Measurements from ENCODE around the gene RRAS2. TPM values are rescaled to one million over a fixed set of nuclear protein-coding genes. Genes with fewer than 3 reads are reported as not detected.

RRAS2 gene
- total and polyA plus RNA-seq, 2 experiments from 2014 or later = 50.7 to 72.9 TPM

GRCh38 chr11:14305649-14306048, 53.3 kb downstream of the RRAS2 start:
- Histone ChIP-seq H3K4me1 (ENCODE audit: insufficient read depth) (peaks cover 19% of the 10 kb centered on the region), H3K27me3 (no peaks in the 10 kb centered on the region), H3K36me3 (replicated peaks; ENCODE audit: insufficient read depth, low read depth) (no peaks in the 10 kb centered on the region), H3K4me3 (no peak overlapping the region), H3K9me3 (ENCODE audit: low read depth) (no peaks in the 10 kb centered on the region), H3K27ac (no peak overlapping the region), H3K79me2 (peaks cover 82% of the 10 kb centered on the region), H3K9me2 (replicated peaks; ENCODE audit: insufficient read depth) (no peaks in the 10 kb centered on the region), H4K20me1 (ENCODE audit: insufficient read depth, poor library complexity, severe bottlenecking) (peaks cover 11% of the 10 kb centered on the region), H2AFZ (no peak overlapping the region), H3K4me2 (no peak overlapping the region)
- DNase-seq (ENCODE audit: low spot score) = no peak
- 98% methylated on average over 7 of the region's 7 CpGs for WGBS (ENCODE audit: low lambda C conversion rate, missing lambda C conversion rate)
- TF ChIP-seq EZH2 (IDR thresholded peaks at IDR 0.05; ENCODE audit: borderline replicate concordance) = no peak
- TF ChIP-seq EZH2phosphoT487 (IDR thresholded peaks at IDR 0.05; ENCODE audit: low read depth, severe bottlenecking, unreplicated experiment) = no peak
- TF ChIP-seq CTCF (IDR thresholded peaks at IDR 0.05; ENCODE audit: poor library complexity) = no peak

GRCh38 chr11:14304601-14305000, 54.4 kb downstream of the RRAS2 start:
- DNase-seq (ENCODE audit: low spot score) = no peak
- H3K4me3 ChIP-seq = no peak overlapping the region
- H3K36me3 ChIP-seq (replicated peaks; ENCODE audit: insufficient read depth, low read depth) = no peaks in the 10 kb centered on the region
- H3K9me2 ChIP-seq (replicated peaks; ENCODE audit: insufficient read depth) = no peaks in the 10 kb centered on the region
- peaks cover 85% of the 10 kb centered on the region for H3K79me2 ChIP-seq
- H3K4me1 ChIP-seq (ENCODE audit: insufficient read depth) = peaks cover 10% of the 10 kb centered on the region
- no peaks in the 10 kb centered on the region for H3K9me3 ChIP-seq (ENCODE audit: low read depth)
- no peaks in the 10 kb centered on the region for H3K27me3 ChIP-seq
- H4K20me1 ChIP-seq (ENCODE audit: insufficient read depth, poor library complexity, severe bottlenecking) = peaks cover 19% of the 10 kb centered on the region
- no peak overlapping the region for H2AFZ ChIP-seq
- no peak overlapping the region for H3K4me2 ChIP-seq
- H3K27ac ChIP-seq = no peak overlapping the region
- TF ChIP-seq EZH2 (IDR thresholded peaks at IDR 0.05; ENCODE audit: borderline replicate concordance) (no peak), EZH2phosphoT487 (IDR thresholded peaks at IDR 0.05; ENCODE audit: low read depth, severe bottlenecking, unreplicated experiment) (no peak), CTCF (IDR thresholded peaks at IDR 0.05; ENCODE audit: poor library complexity) (no peak)

- WGBS (ENCODE audit: low lambda C conversion rate, missing lambda C conversion rate) = 49% methylated on average over 6 of the region's 6 CpGs
- TF ChIP-seq EZH2 (IDR thresholded peaks at IDR 0.05; ENCODE audit: borderline replicate concordance) (no peak), CTCF (IDR thresholded peaks at IDR 0.05; ENCODE audit: poor library complexity) (peak; percentile 76), EZH2phosphoT487 (IDR thresholded peaks at IDR 0.05; ENCODE audit: low read depth, severe bottlenecking, unreplicated experiment) (no peak)
- Histone ChIP-seq H3K4me2 (no peak overlapping the region), H3K27me3 (no peaks in the 10 kb centered on the region), H3K4me3 (no peak overlapping the region), H3K36me3 (replicated peaks; ENCODE audit: insufficient read depth, low read depth) (no peaks in the 10 kb centered on the region), H3K9me3 (ENCODE audit: low read depth) (no peaks in the 10 kb centered on the region), H3K4me1 (ENCODE audit: insufficient read depth) (no peaks in the 10 kb centered on the region), H4K20me1 (ENCODE audit: insufficient read depth, poor library complexity, severe bottlenecking) (peaks cover 14% of the 10 kb centered on the region), H2AFZ (no peak overlapping the region), H3K79me2 (peaks cover 93% of the 10 kb centered on the region), H3K9me2 (replicated peaks; ENCODE audit: insufficient read depth) (no peaks in the 10 kb centered on the region), H3K27ac (no peak overlapping the region)
- DNase-seq (ENCODE audit: low spot score) = peak; percentile 70
Measured at GRCh38 chr11:14300661-14301304, 58.2 kb downstream of the RRAS2 start.

Data from hepatocyte (in vitro differentiated cells).